HEK293 (cell line): ENCODE data around the gene ANKRD36C.
"Not testable (repeated sequence)": the region's sequence is repeated elsewhere in the genome, so short reads cannot be mapped to it uniquely, and the experiment has no call there.

Experiments used
- ATF2 ChIP-seq: fragments of 450-650 bp; formaldehyde crosslinking; IDR thresholded peaks from 2 replicates; pipeline ENCODE4 v1.5.1; 2016; ENCODE audit warnings: missing biosample characterization, missing genetic modification characterization, low read depth
- CTCF ChIP-seq: fragments of 450-650 bp; formaldehyde crosslinking; IDR thresholded peaks from 2 replicates; pipeline ENCODE4 v1.5.1; 2016; ENCODE audit warnings: missing biosample characterization, missing genetic modification characterization
- KLF16 ChIP-seq: fragments of 450-650 bp; formaldehyde crosslinking; IDR thresholded peaks from 2 replicates; pipeline ENCODE4 v1.5.1; 2017; ENCODE audit warnings: missing biosample characterization, missing genetic modification characterization
- SP2 ChIP-seq: fragments of 450-650 bp; formaldehyde crosslinking; IDR thresholded peaks from 2 replicates; pipeline ENCODE4 v1.5.1; 2016; ENCODE audit warnings: missing biosample characterization, missing genetic modification characterization
- ZNF184 ChIP-seq: fragments of 450-650 bp; IDR thresholded peaks from 2 replicates; pipeline ENCODE4 v1.5.1; 2018; ENCODE audit warnings: missing biosample characterization, mild to moderate bottlenecking, missing genetic modification characterization
- ZNF518A ChIP-seq: fragments of 450-650 bp; formaldehyde crosslinking; conservative IDR thresholded peaks from 2 replicates; pipeline ENCODE4 v1.5.1; 2016; ENCODE audit warnings: low read depth, missing biosample characterization, missing genetic modification characterization
- ZNF660 ChIP-seq: fragments of 450-650 bp; IDR thresholded peaks from 2 replicates; pipeline ENCODE4 v1.5.1; 2018; ENCODE audit warnings: missing biosample characterization, mild to moderate bottlenecking, missing genetic modification characterization
- ZNF768 ChIP-seq: fragments of 450-650 bp; formaldehyde crosslinking; IDR thresholded peaks from 2 replicates; pipeline ENCODE4 v1.5.1; 2018; ENCODE audit warnings: missing biosample characterization, mild to moderate bottlenecking, missing genetic modification characterization
- ZSCAN30 ChIP-seq: fragments of 450-650 bp; IDR thresholded peaks from 2 replicates; pipeline ENCODE4 v1.5.1; 2018; ENCODE audit warnings: missing biosample characterization, mild to moderate bottlenecking, missing genetic modification characterization, moderate library complexity

- TF ChIP-seq ATF2 (tag by site-specific recombination); ZSCAN30 (tag by site-specific recombination); ZNF518A (tag by site-specific recombination); KLF16 (tag by site-specific recombination); ZNF660; ZNF768 (tag by site-specific recombination); CTCF (tag by site-specific recombination); SP2 (tag by site-specific recombination); ZNF184 (tag by site-specific recombination): not testable (repeated sequence)
Observed at GRCh38 chr2:96006248-96006647, 14.6 kb upstream of the ANKRD36C start.
